HuH-7.5 (cell line): Measurements from ENCODE around the gene ZNF146.
"Not testable (repeated sequence)": the region's sequence is repeated elsewhere in the genome, so short reads cannot be mapped to it uniquely, and the experiment has no call there.

Experiments used
- DNase-seq: peaks from one replicate; pipeline ENCODE4 v3.0.0; 2011; ENCODE audit warnings: low spot score

ZNF146 gene

DNA sequence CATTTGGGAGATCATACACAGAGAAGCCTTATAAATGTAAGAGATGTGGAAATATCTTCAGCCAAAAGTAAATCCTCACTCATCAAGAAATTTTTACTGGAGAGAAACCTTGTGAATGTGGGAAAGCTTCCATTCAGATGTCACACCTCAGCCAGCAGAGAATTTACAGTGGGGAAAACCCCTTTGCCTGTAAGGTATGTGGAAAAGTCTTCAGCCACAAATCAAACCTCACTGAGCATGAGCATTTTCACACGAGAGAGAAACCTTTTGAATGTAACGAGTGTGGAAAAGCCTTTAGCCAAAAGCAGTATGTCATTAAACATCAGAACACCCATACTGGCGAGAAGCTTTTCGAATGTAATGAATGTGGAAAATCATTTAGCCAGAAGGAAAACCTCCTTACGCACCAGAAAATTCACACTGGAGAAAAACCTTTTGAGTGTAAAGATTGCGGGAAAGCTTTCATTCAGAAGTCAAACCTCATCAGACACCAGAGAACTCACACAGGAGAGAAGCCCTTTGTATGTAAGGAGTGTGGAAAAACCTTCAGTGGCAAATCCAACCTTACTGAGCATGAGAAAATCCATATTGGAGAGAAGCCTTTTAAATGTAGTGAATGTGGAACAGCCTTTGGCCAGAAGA lies 21.5 kb downstream of the ZNF146 start:
- no peak for DNase-seq

DNA sequence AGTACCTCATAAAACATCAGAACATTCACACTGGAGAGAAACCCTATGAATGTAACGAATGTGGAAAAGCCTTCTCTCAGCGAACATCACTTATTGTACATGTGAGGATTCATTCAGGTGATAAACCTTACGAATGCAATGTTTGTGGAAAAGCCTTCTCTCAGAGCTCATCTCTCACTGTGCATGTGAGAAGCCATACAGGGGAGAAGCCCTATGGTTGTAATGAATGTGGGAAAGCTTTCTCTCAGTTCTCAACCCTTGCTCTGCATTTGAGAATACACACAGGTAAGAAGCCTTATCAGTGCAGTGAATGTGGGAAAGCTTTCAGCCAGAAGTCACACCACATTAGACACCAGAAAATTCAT lies 22.0 kb downstream of the ZNF146 start:
- no peak for DNase-seq

- no peak for DNase-seq
Observed at GRCh38 chr19:36244066-36244465, 29.2 kb downstream of the ZNF146 start.

GRCh38 chr19:36245210-36246005 lies 30.5 kb downstream of the ZNF146 start:
- no peak for DNase-seq

DNA sequence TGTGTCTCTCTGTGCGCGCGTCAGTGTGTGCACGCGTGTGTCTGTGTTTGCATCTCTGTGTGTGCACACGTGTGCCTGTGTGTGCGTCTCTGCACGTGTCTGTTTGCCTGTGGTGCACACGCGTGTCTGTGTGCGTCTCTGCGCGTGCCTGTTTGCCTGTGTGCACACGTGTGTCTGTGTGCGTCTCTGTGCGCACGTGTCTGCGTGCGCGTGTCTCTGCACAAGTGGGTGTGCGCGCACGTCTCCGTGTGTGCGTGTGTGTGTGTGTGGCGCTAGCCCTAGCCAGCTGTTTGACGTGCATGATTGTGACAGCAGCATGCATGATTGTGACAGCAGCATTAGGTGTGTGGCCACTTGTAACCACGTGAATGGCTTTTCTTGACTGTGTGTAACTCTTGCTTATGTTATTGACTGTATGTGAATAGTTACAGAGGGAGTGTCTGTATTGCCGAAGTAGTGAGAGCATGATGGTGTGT lies 31.1 kb downstream of the ZNF146 start:
- DNase-seq, result no peak

GRCh38 chr19:36252047-36252446 lies 37.1 kb downstream of the ZNF146 start:
- DNase-seq, result no peak

DNA sequence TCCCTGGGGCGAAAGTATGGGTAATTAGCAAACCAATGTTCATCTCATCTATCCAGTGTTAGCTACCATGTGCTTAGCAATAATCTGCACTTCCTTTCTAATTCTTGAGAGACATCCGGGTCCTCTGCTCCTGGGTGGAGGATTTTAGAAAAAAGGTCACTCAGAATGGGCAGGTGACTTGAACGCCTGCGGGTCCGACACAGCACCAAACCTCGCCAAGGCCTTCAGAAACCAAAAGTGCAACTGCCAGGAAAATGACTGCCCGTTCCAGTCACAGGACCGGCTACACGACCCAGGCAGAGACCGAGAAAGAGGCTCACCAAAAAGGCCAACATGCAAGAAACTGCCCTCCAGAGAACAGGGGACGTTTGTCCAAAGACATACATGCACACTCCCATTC lies 39.9 kb downstream of the ZNF146 start:
- DNase-seq, result no peak

GRCh38 chr19:36255316-36255715 lies 40.4 kb downstream of the ZNF146 start:
- no peak for DNase-seq

- no peak for DNase-seq
Observed at GRCh38 chr19:36256064-36256463, 41.2 kb downstream of the ZNF146 start.

GRCh38 chr19:36256853-36257519 lies 42.1 kb downstream of the ZNF146 start:
- no peak for DNase-seq

DNA sequence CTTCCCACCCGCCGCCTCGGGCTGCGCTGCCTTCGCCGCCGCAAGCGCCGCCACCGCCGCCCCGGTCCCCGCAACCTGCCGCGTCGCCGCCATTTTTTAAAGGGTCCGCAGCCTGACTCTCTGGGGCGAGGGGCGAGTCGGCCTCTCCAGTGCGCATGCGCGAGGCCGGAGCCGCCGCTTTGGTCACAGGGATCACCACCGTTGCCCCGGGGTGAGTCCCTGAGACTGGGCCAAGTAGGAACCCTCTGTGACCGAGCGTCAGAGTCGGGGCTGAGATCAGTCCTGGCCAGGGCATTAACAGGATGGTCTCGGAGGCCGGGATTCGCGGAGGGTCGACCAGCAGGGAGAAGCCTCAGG lies 42.6 kb downstream of the ZNF146 start:
- no peak for DNase-seq

DNA sequence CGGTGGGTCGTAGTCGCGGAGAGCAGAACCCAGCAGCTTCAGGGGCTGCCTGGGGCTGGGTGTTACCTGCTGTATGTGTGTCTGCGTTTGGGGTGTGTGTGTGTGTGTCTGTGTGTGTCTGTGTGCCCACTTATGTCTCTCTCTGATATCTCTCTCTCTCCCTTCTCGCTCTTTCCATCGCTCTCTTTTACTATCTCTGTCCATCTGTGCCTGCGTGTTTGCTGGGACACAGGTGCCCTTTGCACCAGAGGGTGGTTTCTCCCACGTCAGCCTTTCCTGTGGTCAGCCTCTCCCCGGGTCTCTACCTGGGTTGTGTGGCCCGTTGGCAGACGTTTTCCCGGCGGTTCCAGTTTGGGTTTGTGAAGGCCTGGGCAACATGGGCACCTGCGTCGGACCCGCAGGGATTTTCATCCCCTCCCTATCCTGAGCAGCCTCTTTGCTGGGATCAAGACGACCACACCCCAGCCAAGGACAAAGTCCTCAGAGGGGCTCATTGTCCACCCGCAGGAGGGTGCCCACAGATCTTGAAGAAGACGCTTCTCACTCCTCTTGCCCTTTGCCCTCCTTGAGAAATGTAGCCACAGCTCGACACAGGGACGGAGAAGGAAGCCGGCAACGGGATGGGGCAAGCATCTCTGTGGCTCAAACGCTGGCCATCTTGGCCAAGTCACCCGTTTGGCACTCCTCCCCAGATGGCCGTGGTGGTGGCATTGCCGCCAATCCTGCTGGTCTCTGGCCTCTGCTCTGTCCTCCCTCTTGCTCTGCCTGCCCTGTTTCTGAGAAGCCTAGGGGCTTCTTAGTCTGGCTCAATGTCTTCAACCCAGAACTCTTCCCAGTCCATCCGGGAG lies 43.3 kb downstream of the ZNF146 start:
- DNase-seq, result no peak

GRCh38 chr19:36259211-36259610 lies 44.3 kb downstream of the ZNF146 start:
- DNase-seq, result no peak

GRCh38 chr19:36265064-36265463 lies 50.2 kb downstream of the ZNF146 start:
- DNase-seq, result no peak

DNA sequence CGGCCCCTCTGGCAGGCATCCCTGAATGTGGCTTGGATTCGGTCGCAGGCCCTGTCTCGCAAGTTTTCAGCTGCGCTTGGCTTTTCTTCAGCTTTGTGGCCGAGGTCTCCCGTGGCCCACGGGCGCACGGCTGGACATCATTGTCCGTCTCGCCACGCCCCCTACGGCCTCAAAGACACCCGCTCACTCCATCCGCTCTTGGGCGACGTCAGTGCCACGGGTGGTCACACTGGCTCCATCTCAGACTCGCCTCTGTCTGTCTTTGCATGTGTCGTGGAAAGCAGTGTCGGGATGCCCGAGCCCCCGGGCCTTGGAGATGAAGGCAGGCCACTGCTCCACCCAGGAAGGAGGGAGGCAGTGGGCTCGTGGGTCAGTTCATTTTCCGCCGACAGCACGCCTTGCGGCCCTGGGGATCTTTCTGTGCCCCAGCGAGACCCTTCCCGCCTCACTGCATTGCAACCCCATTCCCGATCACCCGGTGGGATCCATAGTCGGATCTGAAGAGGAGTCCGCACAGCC lies 51.0 kb downstream of the ZNF146 start:
- DNase-seq, result no peak

DNA sequence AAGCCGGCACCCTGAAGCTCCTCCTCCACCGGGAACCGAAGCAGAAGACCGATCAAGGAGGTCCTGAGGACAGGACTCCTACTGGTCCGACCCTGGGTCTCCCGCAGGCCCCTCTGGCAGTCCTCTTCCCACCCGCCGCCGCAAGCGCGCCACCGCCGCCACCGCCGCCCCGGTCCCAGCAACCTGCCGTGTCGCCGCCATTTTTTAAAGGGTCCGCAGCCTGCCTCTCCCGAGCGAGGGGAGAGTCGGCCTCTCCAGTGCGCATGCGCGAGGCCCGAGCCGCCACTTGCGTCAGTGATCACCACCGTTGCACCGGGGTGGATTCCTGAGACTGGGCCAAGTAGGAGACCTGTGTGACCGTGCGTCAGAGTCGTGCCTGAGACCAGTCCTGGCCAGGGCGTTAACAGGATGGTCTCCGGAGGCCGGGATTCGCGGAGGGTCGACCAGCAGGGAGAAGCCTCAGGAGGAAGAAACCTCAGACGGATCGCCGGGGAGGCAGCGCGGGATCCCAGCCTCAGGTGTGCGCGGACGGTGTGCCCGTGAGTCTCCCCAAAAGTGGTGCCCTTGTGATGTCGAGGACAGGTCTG lies 51.6 kb downstream of the ZNF146 start:
- DNase-seq, result no peak

DNA sequence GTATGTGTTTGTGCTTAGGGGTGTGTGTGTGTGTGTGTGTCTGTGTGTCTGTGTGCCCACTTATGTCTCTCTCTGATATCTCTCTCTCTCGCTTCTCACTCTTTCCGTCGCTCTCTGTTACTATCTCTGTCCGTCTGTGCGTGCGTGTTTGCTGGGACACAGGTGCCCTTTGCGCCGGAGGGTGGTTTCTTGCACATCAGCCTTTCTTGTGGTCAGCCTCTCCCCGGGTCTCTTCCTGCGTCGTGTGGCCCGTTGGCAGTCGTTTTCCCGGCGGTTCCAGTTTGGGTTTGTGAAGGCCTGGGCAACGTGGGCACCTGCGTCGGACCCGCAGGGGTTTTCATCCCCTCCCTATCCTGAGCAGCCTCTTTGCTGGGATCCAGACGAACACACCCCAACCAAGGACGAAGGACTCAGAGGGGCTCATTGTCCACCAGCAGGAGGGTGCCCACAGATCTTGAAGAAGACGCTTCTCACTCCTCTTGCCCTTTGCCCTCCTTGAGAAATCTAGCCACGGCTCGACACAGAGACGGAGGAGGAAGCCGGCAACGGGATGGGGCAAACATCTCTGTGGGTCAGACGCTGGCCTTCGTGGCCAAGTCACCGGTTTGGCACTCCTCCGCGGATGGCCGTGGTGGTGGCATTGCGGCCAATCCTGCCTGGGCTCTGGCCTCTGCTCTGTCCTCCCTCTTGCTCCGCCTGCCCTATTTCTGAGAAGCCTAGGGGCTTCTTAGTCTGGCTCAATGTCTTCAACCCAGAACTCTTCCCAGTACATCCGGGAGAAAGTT lies 52.3 kb downstream of the ZNF146 start:
- DNase-seq, result no peak

DNA sequence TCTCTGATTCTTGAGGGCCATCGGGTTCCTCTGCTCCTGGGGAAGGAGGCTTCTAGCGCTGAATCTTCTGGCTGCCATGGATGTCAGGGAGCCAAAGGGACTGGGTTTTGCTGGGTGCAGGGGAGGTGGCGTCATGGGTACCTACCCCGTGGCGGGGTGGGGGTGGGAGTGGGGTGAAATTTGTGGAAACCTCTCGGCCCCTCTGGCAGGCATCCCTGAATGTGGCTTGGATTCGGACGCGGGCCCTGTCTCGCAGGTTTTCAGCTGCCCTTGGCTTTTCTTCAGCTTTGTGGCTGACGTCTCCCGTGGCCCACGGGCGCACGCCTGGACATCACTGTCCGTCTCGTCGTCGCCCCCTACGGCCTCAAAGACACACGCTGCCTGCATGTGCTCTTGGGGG lies 53.2 kb downstream of the ZNF146 start:
- DNase-seq, result not testable (repeated sequence)

- DNase-seq, result not testable (repeated sequence)
Observed at GRCh38 chr19:36268591-36268990, 53.7 kb downstream of the ZNF146 start.

DNA sequence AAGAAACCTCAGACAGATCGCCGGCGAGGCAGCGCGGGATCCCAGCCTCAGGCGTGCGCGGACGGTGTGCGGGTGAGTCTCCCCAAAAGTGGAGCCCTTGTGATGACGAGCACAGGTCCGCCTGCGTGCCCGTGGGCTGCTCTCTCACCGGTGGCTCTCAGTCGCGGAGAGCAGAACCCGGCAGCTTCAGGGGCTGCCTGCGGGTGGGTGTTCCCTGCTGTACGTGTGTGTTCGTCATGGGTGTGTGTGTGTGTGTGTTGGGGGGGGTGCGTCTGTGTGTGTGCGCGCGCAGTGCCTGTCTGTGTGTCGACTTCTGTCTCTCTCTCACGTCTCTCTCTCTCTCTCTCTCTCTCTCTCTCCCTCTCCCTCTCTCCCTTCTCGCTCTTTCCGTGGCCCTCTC lies 54.4 kb downstream of the ZNF146 start:
- not testable (repeated sequence) for DNase-seq
